ENCODE results near the gene GET4. TPM values are rescaled to one million over a fixed set of nuclear protein-coding genes. Genes with fewer than 3 reads are reported as not detected.

GET4 gene
- total RNA-seq, 1 experiment from 2014 or later, result 44.8 TPM

DNA sequence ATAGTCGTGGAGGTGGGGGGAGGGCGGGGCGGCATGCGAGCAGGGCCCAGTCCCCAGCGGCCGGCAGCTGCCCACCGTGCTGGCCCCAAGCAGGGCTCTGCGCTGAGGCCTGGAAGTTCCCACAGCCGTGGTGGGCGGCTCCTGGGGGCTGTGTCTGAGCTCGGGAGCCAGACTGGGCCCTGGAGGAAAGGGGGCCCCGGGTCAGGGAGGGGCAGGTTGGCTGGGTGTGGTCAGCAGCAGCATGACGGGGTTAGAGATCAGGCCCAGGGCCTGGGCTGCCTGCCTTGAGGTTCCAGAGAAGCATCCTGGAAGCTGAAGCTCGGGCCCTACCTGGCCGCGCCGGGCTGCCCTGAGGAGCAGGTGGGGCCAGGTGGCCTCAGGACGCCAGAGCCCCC lies 22.1 kb downstream of the GET4 start:
- ChIA-PET CTCF (no interaction called here), POLR2A (no interaction called here), RAD21 (ENCODE audit: low non-redundant PET in 1 of 2, low total read pairs in 2 of 2, uncharacterized antibody in 2 of 2, unreplicated experiment in 2 of 2) (no interaction called here)
- ATAC-seq (no peak), DNase-seq (ENCODE audit: low read depth, low spot score) (no peak)
- Histone ChIP-seq H3K27ac (ENCODE audit: low read depth, low read length) (no peak overlapping the region), H3K9ac (ENCODE audit: low read length) (no peak overlapping the region), H3K9me3 (ENCODE audit: control insufficient read depth in 1 of 2, insufficient read depth in 1 of 2, low read depth in 1 of 2, low read length in 2 of 2) (no peaks in the 10 kb centered on the region), H4K20me1 (ENCODE audit: insufficient read depth) (no peaks in the 10 kb centered on the region), H3K4me1 (ENCODE audit: control insufficient read depth in 1 of 2, insufficient read depth in 2 of 2, low read length in 2 of 2) (peaks cover 7 to 9% of the 10 kb centered on the region in 2 experiments), H3K79me2 (ENCODE audit: insufficient read depth, low read length) (no peaks in the 10 kb centered on the region), H3K4me3 (replicated peaks in 1 of 2; ENCODE audit: low read depth in 1 of 2, low read length in 2 of 2) (no peak overlapping the region), H2AFZ (ENCODE audit: low read depth, low read length, poor library complexity, severe bottlenecking) (no peak overlapping the region), H3K36me3 (ENCODE audit: control insufficient read depth in 1 of 2, insufficient read depth in 2 of 2, low read length in 2 of 2) (peaks cover 4 to 15% of the 10 kb centered on the region in 2 experiments; a peak in 2 of 4 replicates), H3K9me2 (ENCODE audit: insufficient read depth) (no peaks in the 10 kb centered on the region), H3K4me2 (ENCODE audit: low read length) (no peak overlapping the region), H3K27me3 (ENCODE audit: insufficient read depth, low read length) (no peaks in the 10 kb centered on the region)
- intact Hi-C loops (cut with micrococcal nuclease), result no loop called here
- TF ChIP-seq TCF7L2 (IDR thresholded peaks at IDR 0.05; ENCODE audit: borderline replicate concordance, extremely low read depth, insufficient read depth, insufficient read length) (no peak), ZFX (IDR thresholded peaks at IDR 0.05) (no peak), YY1 (IDR thresholded peaks at IDR 0.05; ENCODE audit: extremely low read depth, insufficient replicate concordance, low read depth, low read length) (no peak), SIN3A (IDR thresholded peaks at IDR 0.05; ENCODE audit: low read depth) (no peak), ELF1 (IDR thresholded peaks at IDR 0.05; ENCODE audit: borderline replicate concordance, low read depth) (no peak), MAX (IDR thresholded peaks at IDR 0.05) (no peak), EZH2phosphoT487 (IDR thresholded peaks at IDR 0.05; ENCODE audit: borderline replicate concordance) (no peak), RAD21 (IDR thresholded peaks at IDR 0.05; ENCODE audit: low read depth) (no peak), SP1 (IDR thresholded peaks at IDR 0.05; ENCODE audit: low read depth) (no peak), SRF (IDR thresholded peaks at IDR 0.05; ENCODE audit: low read depth) (no peak), POLR2A (IDR thresholded peaks at IDR 0.05; ENCODE audit: borderline replicate concordance, extremely low read depth, insufficient read depth, insufficient read length) (no peak), CBX3 (IDR thresholded peaks at IDR 0.05; ENCODE audit: low read depth) (no peak), POLR2AphosphoS5 (IDR thresholded peaks at IDR 0.05; ENCODE audit: low read depth, low read length) (no peak), ATF3 (IDR thresholded peaks at IDR 0.05) (no peak), CEBPB (IDR thresholded peaks at IDR 0.05; ENCODE audit: low read depth) (no peak), REST (IDR thresholded peaks at IDR 0.05; ENCODE audit: low read depth) (no peak)
- TF ChIP-seq, protein P1, sequence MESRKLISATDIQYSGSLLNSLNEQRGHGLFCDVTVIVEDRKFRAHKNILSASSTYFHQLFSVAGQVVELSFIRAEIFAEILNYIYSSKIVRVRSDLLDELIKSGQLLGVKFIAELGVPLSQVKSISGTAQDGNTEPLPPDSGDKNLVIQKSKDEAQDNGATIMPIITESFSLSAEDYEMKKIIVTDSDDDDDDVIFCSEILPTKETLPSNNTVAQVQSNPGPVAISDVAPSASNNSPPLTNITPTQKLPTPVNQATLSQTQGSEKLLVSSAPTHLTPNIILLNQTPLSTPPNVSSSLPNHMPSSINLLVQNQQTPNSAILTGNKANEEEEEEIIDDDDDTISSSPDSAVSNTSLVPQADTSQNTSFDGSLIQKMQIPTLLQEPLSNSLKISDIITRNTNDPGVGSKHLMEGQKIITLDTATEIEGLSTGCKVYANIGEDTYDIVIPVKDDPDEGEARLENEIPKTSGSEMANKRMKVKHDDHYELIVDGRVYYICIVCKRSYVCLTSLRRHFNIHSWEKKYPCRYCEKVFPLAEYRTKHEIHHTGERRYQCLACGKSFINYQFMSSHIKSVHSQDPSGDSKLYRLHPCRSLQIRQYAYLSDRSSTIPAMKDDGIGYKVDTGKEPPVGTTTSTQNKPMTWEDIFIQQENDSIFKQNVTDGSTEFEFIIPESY (IDR thresholded peaks at IDR 0.05; ENCODE audit: extremely low read depth, insufficient replicate concordance, low read length), result no peak
- TF ChIP-seq, protein P2, sequence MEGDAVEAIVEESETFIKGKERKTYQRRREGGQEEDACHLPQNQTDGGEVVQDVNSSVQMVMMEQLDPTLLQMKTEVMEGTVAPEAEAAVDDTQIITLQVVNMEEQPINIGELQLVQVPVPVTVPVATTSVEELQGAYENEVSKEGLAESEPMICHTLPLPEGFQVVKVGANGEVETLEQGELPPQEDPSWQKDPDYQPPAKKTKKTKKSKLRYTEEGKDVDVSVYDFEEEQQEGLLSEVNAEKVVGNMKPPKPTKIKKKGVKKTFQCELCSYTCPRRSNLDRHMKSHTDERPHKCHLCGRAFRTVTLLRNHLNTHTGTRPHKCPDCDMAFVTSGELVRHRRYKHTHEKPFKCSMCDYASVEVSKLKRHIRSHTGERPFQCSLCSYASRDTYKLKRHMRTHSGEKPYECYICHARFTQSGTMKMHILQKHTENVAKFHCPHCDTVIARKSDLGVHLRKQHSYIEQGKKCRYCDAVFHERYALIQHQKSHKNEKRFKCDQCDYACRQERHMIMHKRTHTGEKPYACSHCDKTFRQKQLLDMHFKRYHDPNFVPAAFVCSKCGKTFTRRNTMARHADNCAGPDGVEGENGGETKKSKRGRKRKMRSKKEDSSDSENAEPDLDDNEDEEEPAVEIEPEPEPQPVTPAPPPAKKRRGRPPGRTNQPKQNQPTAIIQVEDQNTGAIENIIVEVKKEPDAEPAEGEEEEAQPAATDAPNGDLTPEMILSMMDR (IDR thresholded peaks at IDR 0.05 in 2 of 3, conservative IDR thresholded peaks at IDR 0.05 in 1 of 3; ENCODE audit: borderline replicate concordance in 1 of 3, insufficient read depth in 1 of 3, low read depth in 2 of 3, low read length in 2 of 3), result no peak
- no TSS peak for BruUV-seq (replicated peaks)
